Stromal cell of bone marrow (primary cell): ENCODE measurements around the gene BBS7.

Experiments used
- DNase-seq: peaks from one replicate; pipeline ENCODE4 v3.0.0-alpha.2; 2012; ENCODE audit warnings: low read depth

The BBS7 gene

GRCh38 chr4:121869841-121870822, at the start of gene BBS7:
BBS7 (minus strand) TSS chr4:121870474; CDS start chr4:121870313, 161 bp downstream.
- peak; percentile 91 for DNase-seq

- no peak for DNase-seq
Measured at GRCh38 chr4:121913667-121914066, 43.4 kb upstream of the BBS7 start.

GRCh38 chr4:121908346-121908745, 38.1 kb upstream of the BBS7 start:
- DNase-seq = no peak

DNA sequence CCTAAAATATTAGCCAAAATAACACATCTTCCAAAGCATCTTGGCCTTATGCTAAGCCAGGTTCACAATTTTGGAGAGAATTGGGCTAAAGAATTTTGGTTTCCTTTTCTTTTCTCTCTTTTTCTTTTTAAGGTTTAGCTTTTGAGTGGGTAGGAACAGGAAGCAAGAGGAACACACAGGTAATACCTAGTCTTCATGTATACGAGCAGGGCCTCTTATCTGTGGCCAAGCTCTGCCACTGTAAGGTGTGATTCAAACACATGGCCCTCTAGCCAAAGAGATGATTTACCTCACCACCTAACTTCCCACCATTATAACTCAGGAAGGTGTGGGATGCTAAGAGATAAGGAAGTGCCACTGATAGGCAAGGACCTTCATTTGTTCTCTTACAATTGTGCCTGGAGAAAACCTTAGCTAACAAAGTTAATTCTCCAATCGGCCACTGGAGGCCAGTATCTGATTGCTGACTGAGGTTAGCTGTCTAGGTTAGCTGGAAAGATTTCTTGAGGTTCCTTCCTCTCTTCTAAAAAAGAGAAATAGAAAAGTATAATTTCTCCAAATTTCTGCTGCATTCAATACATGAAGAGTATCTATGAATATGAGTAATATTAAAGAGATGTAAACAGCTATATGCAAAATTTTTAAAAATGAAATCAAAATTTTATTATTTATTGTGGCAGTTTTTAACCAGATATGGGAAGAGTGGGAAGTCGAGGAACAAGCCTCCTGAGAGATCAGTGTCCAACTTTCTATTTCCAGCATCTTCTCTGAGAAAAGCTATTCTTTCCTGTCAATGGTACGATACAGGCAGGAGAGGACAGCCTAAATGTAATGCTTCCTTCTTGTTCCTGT, 30.1 kb upstream of the BBS7 start:
- DNase-seq = peak; percentile 44

- no peak for DNase-seq
Measured at GRCh38 chr4:121898150-121898549, 27.9 kb upstream of the BBS7 start.

- DNase-seq = no peak
Measured at GRCh38 chr4:121888134-121888533, 17.9 kb upstream of the BBS7 start.

DNA sequence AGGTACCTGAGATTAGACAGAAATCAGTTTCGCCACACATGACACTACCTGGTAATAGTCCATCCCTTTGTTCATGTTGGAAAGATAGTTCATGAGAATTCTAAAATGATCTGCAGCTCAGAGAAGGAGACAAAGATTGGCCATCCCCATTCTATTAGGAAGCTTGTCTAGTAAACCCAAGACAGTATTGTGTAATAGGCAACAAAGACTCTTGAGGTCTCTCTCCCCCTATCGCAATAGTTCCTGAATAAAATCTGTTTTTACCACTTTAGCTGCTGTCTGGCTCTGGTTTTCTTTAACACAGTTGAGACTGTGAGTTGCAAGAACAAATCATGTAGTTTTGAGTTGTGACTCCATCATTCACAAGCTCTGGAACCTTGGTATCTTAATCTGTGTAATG, 14.8 kb upstream of the BBS7 start:
- no peak for DNase-seq

GRCh38 chr4:121881158-121881557, 10.9 kb upstream of the BBS7 start:
- no peak for DNase-seq

DNA sequence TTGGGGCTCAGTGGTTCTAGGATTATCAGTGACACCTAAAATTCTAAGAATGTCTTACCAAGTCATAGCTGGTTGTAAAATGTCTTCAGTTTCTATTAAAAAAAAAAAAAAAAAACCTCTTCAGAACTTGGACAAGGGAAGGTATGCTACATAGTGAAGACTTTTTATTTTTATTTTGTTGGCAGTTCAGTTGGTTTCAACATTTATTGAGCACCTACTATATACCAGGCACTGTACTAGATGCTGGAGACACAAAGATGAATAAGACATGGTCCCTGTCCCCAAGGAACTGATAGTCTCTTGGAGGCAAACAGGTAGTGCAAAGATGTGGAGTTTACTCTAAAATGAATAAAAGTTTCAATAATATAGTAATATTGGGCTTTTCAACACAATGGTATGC, 8.9 kb upstream of the BBS7 start:
- no peak for DNase-seq

DNA sequence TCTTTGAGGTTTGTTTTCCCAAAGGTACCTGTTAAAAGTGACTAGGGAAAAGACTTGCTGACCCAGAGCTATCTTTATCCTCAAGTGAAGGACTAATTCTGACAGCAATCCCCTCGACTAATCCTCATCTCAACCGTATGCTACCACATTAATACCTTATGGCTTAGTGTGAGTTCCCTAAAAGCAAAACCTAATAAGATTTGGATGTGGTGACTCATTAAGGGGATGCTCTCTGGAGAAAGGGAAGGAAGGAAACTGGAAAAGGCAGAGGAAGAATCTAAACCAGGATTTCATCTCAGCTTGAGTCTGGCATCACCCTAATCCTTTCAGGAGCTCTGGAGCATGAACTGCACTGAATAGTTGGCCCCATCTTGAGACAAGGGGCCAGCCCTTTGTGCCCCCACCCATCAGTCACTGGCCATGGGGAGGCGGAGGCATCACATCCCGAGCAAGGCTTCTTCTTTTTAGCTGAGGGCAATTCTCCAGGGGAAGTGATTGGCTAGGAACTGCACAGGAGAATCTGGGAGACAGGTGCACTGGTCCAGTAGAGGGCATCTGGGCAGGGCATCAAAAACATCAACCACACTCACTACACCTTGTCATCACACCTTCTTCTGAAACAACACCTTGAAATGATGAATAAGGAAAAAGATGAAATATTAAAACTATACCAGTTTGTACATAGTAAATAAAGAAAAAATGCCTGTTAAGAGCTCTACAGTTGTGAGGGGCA, 6.9 kb upstream of the BBS7 start:
- no peak for DNase-seq

DNA sequence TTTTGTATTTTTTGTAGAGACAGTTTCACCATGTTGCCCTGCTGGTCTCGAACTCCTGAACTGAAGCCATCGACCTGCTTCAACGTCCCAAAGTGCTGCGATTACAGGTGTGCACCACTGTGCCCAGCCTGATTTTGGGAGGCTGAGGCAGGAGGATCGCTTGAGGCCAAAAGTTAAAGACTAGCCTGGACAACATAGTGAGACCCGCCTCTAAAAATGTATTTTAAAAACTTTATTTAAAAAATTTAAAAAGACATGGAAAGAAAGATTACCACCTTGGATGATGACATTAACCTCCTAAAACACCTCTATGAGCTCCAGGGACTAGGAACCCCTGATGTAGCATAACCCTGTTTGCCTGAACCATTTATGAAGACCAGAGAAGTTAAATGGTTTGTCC, 5.8 kb upstream of the BBS7 start:
- DNase-seq = no peak

GRCh38 chr4:121875652-121876051, 5.4 kb upstream of the BBS7 start:
- no peak for DNase-seq

- DNase-seq = peak; percentile 19
Measured at GRCh38 chr4:121873604-121874003, 3.3 kb upstream of the BBS7 start.

GRCh38 chr4:121863799-121864198, 6.5 kb downstream of the BBS7 start:
- no peak for DNase-seq

- DNase-seq = no peak
Measured at GRCh38 chr4:121861426-121861825, 8.8 kb downstream of the BBS7 start.

- no peak for DNase-seq
Measured at GRCh38 chr4:121860121-121860520, 10.2 kb downstream of the BBS7 start.

DNA sequence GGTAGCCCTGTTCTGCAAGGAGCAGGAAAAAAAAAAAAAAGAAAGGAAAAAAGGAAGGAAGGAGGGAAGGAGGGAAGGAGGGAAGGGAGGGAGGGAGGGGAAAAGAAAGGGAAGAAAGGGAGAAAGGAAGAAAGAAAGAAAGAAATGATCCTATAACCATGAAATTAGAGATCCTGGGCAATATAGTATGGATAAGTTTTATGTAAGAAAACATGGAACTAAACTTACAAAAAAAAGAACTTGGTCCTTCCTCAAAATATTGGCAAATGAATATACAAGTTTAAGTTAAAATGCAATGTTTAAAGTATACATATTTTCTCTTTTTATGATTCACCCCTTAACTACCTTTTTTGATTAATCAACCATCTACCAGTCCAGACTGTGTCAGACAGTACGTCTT, 18.9 kb downstream of the BBS7 start:
- no peak for DNase-seq

- no peak for DNase-seq
Measured at GRCh38 chr4:121846662-121847061, 23.6 kb downstream of the BBS7 start.

DNA sequence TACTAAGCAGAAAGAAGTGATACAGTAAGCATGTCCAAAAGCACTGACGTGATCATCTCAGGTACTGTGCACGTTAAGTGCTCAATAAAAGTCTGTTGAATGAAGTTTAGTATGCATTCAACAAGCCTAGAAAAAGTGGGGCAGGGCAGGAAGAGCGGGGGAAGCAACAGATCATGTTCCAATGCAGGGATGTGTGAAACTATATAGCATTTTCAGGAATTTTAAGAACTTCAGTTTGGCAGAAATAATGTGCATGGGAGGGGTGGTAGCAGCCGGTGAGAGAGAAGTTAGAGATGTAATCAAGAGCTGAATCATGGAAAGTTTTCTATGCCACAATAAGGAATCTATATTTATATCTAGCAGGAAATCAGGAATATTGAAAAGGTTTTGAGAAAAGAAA, 27.4 kb downstream of the BBS7 start:
- DNase-seq = no peak

DNA sequence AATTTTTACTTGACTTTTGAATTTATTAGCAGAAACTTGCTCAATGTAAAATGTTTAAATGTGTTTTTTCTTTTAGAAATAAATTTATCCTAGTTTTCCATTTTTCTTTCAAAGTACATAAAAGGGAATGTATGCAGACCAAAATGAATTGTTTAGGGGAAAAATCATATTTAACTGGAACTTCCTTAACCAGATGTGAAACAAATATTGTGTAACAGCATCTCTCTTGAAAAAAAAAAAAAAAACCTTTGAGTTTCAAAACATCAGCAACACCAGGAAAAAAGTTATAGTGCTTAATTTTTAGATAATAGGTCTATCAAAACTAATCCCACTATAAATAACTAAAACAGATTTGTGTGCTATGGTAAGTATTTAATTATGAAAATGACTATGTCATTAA, 32.1 kb downstream of the BBS7 start:
- DNase-seq = no peak

GRCh38 chr4:121829511-121829910, 40.8 kb downstream of the BBS7 start:
- no peak for DNase-seq

DNA sequence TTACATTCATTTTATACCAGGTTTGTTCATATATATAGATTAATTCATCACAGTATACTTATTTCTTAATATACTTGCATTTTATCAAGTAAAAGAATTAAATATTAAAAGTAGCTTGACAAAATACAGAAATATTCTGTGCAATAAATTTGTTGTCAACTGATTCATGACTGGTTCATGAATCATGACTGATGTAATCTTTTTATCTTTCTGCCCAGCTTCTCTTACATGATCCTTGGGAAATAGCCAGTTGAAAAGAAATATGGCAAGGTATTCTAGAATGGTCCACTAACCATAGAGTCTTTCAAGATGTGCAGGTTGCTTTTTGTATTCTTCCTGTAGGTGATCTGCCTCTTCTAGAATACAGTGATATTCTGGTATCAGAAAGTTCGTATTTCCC, 42.4 kb downstream of the BBS7 start:
- peak; percentile 46 for DNase-seq
